ENCODE results near the gene RNASEH1.
A peak's percentile ranks its signal among the peaks of the same experiment; 100 is the strongest.

Gene RNASEH1

GRCh38 chr2:3557639-3558204, 411 bp downstream of the RNASEH1 start:
- no peak for DNase-seq (ENCODE audit: low spot score)

- DNase-seq (ENCODE audit: low spot score): no peak
Measured at GRCh38 chr2:3553946-3554345, 4.2 kb downstream of the RNASEH1 start.

GRCh38 chr2:3547915-3548314, 10.2 kb downstream of the RNASEH1 start:
- no peak for DNase-seq (ENCODE audit: low spot score)

- DNase-seq (ENCODE audit: low spot score): no peak
Measured at GRCh38 chr2:3545788-3546478, 12.2 kb downstream of the RNASEH1 start.

- DNase-seq (ENCODE audit: low spot score): no peak
Measured at GRCh38 chr2:3543023-3543683, 15.0 kb downstream of the RNASEH1 start.

GRCh38 chr2:3542107-3542506, 16.0 kb downstream of the RNASEH1 start:
- no peak for DNase-seq (ENCODE audit: low spot score)

GRCh38 chr2:3539836-3540235, 18.3 kb downstream of the RNASEH1 start:
- no peak for DNase-seq (ENCODE audit: low spot score)

- peak; percentile 68 for DNase-seq (ENCODE audit: low spot score)
Measured at GRCh38 chr2:3536682-3537632, 21.2 kb downstream of the RNASEH1 start.

GRCh38 chr2:3535794-3536681, 22.1 kb downstream of the RNASEH1 start:
- no peak for DNase-seq (ENCODE audit: low spot score)

- DNase-seq (ENCODE audit: low spot score): no peak
Measured at GRCh38 chr2:3535467-3535793, 22.7 kb downstream of the RNASEH1 start.

GRCh38 chr2:3534251-3534814, 23.8 kb downstream of the RNASEH1 start:
- DNase-seq (ENCODE audit: low spot score): no peak

- no peak for DNase-seq (ENCODE audit: low spot score)
Measured at GRCh38 chr2:3533836-3534235, 24.3 kb downstream of the RNASEH1 start.

- no peak for DNase-seq (ENCODE audit: low spot score)
Measured at GRCh38 chr2:3532941-3533340, 25.2 kb downstream of the RNASEH1 start.

- DNase-seq (ENCODE audit: low spot score): no peak
Measured at GRCh38 chr2:3529316-3530025, 28.7 kb downstream of the RNASEH1 start.

- no peak for DNase-seq (ENCODE audit: low spot score)
Measured at GRCh38 chr2:3527886-3528785, 30.0 kb downstream of the RNASEH1 start.

- no peak for DNase-seq (ENCODE audit: low spot score)
Measured at GRCh38 chr2:3526871-3527270, 31.3 kb downstream of the RNASEH1 start.

GRCh38 chr2:3523551-3524041, 34.5 kb downstream of the RNASEH1 start:
- DNase-seq (ENCODE audit: low spot score): no peak

GRCh38 chr2:3522961-3523421, 35.1 kb downstream of the RNASEH1 start:
- DNase-seq (ENCODE audit: low spot score): no peak

- DNase-seq (ENCODE audit: low spot score): no peak
Measured at GRCh38 chr2:3520591-3520990, 37.5 kb downstream of the RNASEH1 start.

Data from ecto neural progenitor cell (in vitro differentiated cells).